ENCODE results near the gene ARF4. TPM values are rescaled to one million over a fixed set of nuclear protein-coding genes. Genes with fewer than 3 reads are reported as not detected.

Gene ARF4
- total RNA-seq, 1 donor = 417 TPM

DNA sequence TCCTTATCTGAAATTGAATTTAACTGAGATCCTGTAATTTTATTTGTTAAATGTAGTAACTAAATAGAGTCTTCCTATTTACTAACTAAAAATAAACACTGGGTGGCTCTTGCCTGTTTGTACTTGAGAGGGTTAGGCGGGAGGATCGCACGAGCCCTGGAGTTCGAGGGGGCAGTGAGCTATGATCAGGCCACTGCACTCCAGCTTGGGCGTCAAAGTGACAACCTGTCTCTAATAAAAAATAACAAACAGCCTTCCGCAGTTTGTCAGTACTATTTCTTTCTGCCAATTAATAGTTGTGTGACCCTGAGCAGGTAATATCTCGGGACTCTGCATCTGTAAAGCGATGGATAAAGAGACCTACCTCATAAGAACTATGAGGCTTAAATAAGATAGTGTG lies 41.8 kb downstream of the ARF4 start:
- H3K4me3 ChIP-seq (ENCODE audit: low read depth, low read length) = peak overlapping the region; percentile 91
- no peak for DNase-seq (ENCODE audit: low read depth)
- TF ChIP-seq, protein P1, sequence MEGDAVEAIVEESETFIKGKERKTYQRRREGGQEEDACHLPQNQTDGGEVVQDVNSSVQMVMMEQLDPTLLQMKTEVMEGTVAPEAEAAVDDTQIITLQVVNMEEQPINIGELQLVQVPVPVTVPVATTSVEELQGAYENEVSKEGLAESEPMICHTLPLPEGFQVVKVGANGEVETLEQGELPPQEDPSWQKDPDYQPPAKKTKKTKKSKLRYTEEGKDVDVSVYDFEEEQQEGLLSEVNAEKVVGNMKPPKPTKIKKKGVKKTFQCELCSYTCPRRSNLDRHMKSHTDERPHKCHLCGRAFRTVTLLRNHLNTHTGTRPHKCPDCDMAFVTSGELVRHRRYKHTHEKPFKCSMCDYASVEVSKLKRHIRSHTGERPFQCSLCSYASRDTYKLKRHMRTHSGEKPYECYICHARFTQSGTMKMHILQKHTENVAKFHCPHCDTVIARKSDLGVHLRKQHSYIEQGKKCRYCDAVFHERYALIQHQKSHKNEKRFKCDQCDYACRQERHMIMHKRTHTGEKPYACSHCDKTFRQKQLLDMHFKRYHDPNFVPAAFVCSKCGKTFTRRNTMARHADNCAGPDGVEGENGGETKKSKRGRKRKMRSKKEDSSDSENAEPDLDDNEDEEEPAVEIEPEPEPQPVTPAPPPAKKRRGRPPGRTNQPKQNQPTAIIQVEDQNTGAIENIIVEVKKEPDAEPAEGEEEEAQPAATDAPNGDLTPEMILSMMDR (IDR thresholded peaks at IDR 0.05; ENCODE audit: insufficient read depth, low read length) = no peak

DNA sequence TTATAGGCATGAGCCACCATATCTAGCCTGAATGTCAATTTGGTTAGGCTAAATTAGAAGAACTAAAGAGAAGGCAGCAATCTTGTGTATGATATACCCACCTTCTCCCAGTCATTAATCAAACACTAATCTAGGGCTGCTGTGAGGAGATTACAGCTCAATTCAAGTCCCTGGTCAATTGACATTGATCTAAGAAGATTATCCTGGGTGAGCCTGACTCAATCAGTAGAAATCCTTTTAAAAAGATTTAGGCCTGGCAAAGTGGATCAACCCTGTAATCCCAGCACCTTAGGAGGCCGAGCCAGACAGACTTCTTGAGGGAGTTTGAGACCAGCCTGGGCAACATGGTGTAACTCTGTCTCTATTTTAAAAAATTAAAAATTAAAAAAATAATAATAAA lies 50.5 kb downstream of the ARF4 start:
- no peak overlapping the region for H3K4me3 ChIP-seq (ENCODE audit: low read depth, low read length)
- DNase-seq (ENCODE audit: low read depth) = no peak
- TF ChIP-seq, protein P1 (IDR thresholded peaks at IDR 0.05; ENCODE audit: insufficient read depth, low read length) = no peak

DNA sequence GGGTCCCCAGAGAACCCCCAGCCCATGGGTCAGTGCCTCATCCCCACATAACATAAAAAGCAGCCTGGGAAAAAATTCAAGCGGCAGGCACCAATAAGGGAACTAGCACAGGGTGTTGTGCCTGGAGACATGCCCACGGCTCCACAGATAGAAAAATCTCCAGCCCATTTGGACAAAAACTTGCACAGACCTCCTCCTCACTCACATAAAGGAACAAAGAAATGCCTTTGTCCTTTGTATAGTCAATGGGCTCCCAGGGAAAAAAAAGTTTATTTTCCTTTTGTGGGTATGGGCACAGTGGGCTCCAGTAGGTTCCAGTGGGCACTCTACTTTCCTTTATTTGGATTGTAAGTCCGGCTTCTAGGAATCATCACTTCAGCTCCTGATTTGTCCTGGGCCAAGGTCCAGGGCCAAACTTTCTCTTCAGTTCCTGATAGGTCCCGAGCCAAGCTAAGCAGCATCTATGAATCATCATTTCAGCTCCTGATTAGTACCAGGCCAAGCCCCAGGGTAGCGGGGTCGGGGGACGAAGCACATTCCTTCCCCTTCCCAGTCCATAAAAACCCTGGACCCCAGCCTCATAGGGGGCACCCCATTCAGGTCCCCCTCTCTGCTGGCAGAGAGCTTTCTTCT lies 51.4 kb downstream of the ARF4 start:
- no peak overlapping the region for H3K4me3 ChIP-seq (ENCODE audit: low read depth, low read length)
- TF ChIP-seq, protein P1 (IDR thresholded peaks at IDR 0.05; ENCODE audit: insufficient read depth, low read length) = no peak
- peak; percentile 65 for DNase-seq (ENCODE audit: low read depth)

DNA sequence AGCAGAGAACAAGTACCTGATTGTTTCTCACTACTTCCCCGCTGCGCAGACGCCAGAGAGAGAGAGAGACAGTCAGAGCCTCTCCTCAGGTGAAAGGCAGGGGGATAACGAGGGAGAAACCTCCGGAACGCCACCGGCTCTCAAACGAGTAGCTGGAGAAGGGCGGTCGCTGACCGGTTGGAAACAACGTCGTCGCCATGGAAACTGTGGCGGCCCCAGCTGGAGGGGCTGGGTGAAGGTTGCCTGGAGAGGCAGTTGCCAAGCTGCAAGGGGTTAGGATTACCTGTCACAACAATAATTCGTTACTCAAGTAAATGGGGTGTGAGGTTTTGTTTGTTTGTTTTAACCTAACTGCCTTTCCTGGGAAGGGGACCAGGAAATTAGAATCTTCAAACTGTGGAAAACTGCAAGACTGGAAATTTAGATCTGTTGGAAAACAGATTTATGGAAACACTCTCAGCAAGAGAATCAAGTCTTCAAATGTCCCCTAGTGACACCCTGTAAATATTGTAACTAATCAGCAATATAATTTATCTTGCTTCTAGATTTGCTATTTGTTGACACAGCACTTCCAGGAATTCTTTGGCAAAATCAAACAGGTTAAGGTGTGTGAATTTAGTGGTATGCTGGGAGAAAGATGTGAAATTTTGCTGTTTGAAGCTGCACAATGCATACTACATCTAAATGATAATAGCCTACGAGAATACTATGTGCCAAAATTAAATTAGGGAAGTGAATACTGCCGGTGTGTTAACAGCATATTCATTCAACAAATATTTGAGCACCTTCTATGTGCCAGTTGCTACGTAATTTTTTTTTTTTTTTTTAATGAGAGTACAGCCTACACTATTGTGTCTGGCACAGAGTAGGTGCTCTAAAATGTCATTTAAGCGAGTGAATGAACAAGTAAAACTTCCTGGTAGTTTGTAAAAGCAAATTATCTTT lies 52.7 kb downstream of the ARF4 start, which contains the start of gene DNAH12:
TSS of gene DNAH12 (minus strand) at position 164 of the 945 bp plus-strand sequence. CDS start 1,474 bp downstream, outside the sequence.
- H3K4me3 ChIP-seq (ENCODE audit: low read depth, low read length) = peak within 1 kb of the TSS; percentile 49
- TF ChIP-seq, protein P1 (IDR thresholded peaks at IDR 0.05; ENCODE audit: insufficient read depth, low read length) = no peak
- peak; percentile 6 for DNase-seq (ENCODE audit: low read depth)

DNA sequence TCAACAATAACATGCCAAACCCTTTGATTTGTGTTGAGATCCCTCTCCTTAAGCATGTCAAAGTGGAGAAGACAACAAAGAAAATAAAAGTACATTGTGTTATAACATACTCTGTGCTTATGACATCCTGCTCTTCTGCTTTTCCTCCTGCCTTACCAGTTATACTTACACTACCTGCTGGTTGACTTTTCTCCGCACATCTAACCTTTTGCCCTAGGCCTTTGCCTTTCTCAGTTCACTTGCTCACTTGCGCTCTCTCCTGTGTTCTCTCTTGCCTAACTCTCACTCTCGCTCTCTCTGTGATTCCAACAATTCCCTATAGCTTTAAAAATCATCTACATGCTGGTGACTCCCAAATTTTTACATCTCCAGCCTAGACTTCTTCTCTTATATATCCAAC lies 58.7 kb downstream of the ARF4 start:
- TF ChIP-seq, protein P1 (IDR thresholded peaks at IDR 0.05; ENCODE audit: insufficient read depth, low read length) = no peak
- no peak for DNase-seq (ENCODE audit: low read depth)

DNA sequence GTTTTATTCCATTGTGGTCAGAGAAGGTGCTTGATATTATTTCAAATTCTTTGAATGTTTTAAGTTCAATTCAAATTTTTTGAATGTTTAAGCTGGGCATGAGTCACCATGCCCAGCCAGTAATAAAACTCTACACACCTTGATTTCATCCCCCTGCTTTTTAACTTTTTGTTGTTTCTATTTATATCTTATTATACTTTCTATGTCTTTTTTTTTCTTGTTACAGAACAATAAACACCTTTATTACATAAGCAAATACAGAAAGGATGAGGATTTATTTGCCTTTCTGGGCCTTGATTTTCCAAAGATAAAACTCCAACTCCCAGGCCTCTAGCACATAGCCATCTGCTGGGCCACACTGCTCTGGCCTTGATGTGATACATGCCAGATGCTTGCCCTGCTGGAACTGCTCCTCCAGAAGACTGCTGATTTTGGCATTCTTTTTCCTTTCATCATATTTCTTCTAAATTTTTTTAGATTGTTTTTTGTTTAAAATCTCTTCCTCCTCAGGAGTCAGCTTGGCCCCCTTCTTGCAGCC lies 67.0 kb downstream of the ARF4 start:
- DNase-seq (ENCODE audit: low read depth) = peak; percentile 52
- no peak overlapping the region for H3K4me3 ChIP-seq (ENCODE audit: low read depth, low read length)
- TF ChIP-seq, protein P1 (IDR thresholded peaks at IDR 0.05; ENCODE audit: insufficient read depth, low read length) = no peak

More for the DNA sequence above, 58.7 kb downstream of the ARF4 start:
- no peak overlapping the region for H3K4me3 ChIP-seq (ENCODE audit: low read depth, low read length)

Small RNA genes within 50 kb of the gene (small RNA-seq; reads per million reads assigned to genes)
- not detected for gene RNU6-108P
- gene RNU6-483P = not detected
- gene RNU6ATAC26P = not detected

Other genes with a start within 250 kb of the ARF4 start
- 0.09 and 0.25 TPM in 2 replicates for gene DNAH12, start 53.0 kb downstream of the ARF4 start, total RNA-seq (ENCODE audit: low replicate concordance)
- gene PDE12, start 41.1 kb downstream of the ARF4 start, total RNA-seq (ENCODE audit: low replicate concordance) = 10.4 and 21.0 TPM in 2 replicates
- 21.0 and 35.2 TPM in 2 replicates for gene DENND6A, start 95.7 kb upstream of the ARF4 start, total RNA-seq (ENCODE audit: low replicate concordance)
- gene SLMAP, start 159.0 kb upstream of the ARF4 start, total RNA-seq (ENCODE audit: low replicate concordance) = 44.1 and 78.4 TPM in 2 replicates